Measurements from ENCODE around the gene CORIN. TPM values are rescaled to one million over a fixed set of nuclear protein-coding genes. Genes with fewer than 3 reads are reported as not detected.

Gene CORIN
- polyA plus RNA-seq, 1 donor from 2014 or later = not detected

GRCh38 chr4:47848041-47848440, 10.2 kb upstream of the CORIN start:
- peaks cover 8% of the 10 kb centered on the region for H3K36me3 Mint-ChIP-seq
- no peaks in the 10 kb centered on the region for H3K4me1 Mint-ChIP-seq
- no peaks in the 10 kb centered on the region for H3K27me3 Mint-ChIP-seq
- no peaks in the 10 kb centered on the region for H3K9me3 Mint-ChIP-seq
- H3K4me3 Mint-ChIP-seq = no peak overlapping the region
- H3K27ac Mint-ChIP-seq = no peak overlapping the region

GRCh38 chr4:47842985-47843384, 5.1 kb upstream of the CORIN start:
- no peak overlapping the region for H3K4me3 Mint-ChIP-seq
- H3K27ac Mint-ChIP-seq = peak overlapping the region in 1 of 3 donors; percentile 12
- H3K27me3 Mint-ChIP-seq = no peaks in the 10 kb centered on the region
- no peaks in the 10 kb centered on the region for H3K9me3 Mint-ChIP-seq
- peaks cover 4% of the 10 kb centered on the region for H3K36me3 Mint-ChIP-seq
- peaks cover 10 to 15% (median 15%) of the 10 kb centered on the region in 3 donors for H3K4me1 Mint-ChIP-seq

DNA sequence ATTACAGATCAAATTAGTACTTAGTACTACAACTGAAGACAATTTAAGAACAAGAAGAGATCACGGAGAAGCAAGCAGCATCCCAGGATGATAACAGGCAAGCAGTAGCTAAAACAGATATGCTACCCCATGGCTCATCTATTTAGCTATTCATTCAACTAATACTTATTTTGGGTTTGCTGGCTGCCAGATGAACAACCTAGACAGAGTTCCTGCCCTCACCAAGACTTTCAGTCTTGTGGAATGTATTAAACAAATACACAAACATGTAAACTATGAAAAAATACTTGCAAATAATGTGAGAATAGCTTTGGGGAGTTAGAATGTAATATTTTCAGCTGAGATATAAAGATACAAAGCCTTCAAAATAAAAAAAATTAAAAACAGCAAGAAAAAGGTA, 2.4 kb upstream of the CORIN start:
- Mint-ChIP-seq H3K4me1 (peaks cover 10 to 27% (median 23%) of the 10 kb centered on the region in 3 donors), H3K4me3 (no peak overlapping the region), H3K9me3 (no peaks in the 10 kb centered on the region), H3K27ac (no peak overlapping the region), H3K27me3 (no peaks in the 10 kb centered on the region), H3K36me3 (no peaks in the 10 kb centered on the region)

DNA sequence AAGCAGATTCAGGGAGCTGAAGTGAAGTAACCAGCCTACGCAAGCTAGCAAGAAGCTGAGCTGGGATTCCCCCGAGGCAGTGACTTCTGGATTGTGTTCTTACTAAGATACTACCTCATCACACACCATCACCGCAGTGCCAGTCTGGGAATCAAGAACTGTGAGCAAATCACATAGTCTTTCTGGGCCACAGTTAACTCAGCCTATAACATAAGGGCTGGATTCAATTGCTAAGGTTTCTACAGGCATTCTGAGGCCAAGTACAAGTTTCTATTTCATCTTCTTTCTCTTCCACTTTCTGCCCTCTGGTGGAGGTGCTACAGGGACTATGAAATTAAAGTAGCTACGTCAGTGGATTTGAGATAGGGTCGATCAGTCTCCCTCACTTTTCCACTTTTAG, 1.4 kb upstream of the CORIN start:
- Mint-ChIP-seq H3K27ac (peak overlapping the region in 2 of 3 donors; percentile 13 to 69), H3K36me3 (no peaks in the 10 kb centered on the region), H3K4me3 (peak overlapping the region; percentile 22 to 89 (median 61)), H3K4me1 (peaks cover 10 to 27% (median 23%) of the 10 kb centered on the region in 3 donors), H3K27me3 (no peaks in the 10 kb centered on the region), H3K9me3 (no peaks in the 10 kb centered on the region)

DNA sequence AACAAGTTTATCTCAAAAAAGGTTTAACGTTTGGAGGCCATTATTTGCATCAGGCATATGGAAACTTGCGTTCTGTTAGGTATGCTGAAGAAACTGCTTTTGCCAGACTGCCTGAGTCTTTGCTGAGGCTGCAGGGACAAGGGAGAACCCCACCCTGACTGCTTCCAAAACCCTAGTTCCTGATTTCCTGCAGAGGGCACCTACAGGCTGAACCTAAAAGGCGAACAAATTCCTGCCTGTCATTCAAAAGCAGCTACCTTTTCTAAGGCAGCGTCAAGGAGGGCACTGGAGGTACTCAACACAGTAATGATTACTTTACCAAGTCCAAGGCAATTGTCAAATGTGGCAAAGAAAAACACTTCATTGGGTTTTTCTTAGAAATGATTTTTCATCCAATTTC, 578 bp upstream of the CORIN start:
- H3K27me3 Mint-ChIP-seq = no peaks in the 10 kb centered on the region
- H3K36me3 Mint-ChIP-seq = no peaks in the 10 kb centered on the region
- peaks cover 10 to 27% (median 23%) of the 10 kb centered on the region in 3 donors for H3K4me1 Mint-ChIP-seq
- H3K4me3 Mint-ChIP-seq = peak overlapping the region in 3 of 4 donors; percentile 56 to 91 (median 89)
- H3K9me3 Mint-ChIP-seq = no peaks in the 10 kb centered on the region
- no peak overlapping the region for H3K27ac Mint-ChIP-seq

DNA sequence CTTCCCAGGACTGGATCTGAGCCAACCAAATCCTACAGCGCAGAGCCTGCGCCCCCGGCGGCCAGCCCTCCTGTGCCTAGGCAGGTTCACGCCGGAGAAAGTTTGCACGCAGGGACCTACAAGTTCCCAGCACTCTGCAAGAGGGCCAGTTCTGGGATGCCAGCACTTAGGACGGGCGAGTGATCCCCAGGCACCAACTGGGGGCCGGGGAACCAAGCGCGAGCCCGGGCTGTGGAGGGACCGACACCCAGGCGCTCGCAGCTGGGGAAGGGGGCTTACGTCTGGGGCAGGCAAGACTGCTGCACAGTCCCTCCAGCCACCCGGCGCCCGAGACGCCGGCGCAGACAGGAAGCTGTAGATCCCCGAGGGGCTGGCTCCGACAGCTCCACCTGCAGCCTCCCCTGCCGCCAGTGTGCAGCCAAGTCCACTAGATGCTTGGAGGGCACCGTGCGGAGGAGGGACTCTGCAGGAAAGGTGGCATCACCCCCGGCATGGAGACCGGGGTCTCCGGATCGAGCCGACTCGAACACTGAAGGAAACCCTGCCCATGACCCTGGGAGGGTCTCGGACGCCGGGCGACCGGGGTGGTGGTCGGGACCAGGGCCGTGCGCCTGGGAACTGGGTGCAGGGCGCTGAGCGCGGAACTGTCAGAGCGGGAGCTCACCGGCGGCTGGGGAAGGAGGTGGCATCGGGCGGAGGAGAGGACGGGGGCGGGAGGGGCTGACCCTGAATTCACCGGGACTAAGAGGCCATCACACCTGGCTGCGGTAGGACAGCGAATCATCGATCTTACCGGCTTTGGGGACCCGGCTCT, 566 bp downstream of the CORIN start:
- H3K4me1 Mint-ChIP-seq = peaks cover 12 to 27% (median 23%) of the 10 kb centered on the region in 3 donors
- H3K9me3 Mint-ChIP-seq = no peaks in the 10 kb centered on the region
- H3K4me3 Mint-ChIP-seq = peak overlapping the region; percentile 86 to 95 (median 90)
- H3K27me3 Mint-ChIP-seq = peaks cover 2% of the 10 kb centered on the region
- H3K27ac Mint-ChIP-seq = peak overlapping the region in 1 of 3 donors; percentile 40
- no peaks in the 10 kb centered on the region for H3K36me3 Mint-ChIP-seq

GRCh38 chr4:47836641-47837093, 1.2 kb downstream of the CORIN start:
- Mint-ChIP-seq H3K27ac (peak overlapping the region in 1 of 3 donors; percentile 40), H3K27me3 (peaks cover 2% of the 10 kb centered on the region), H3K4me3 (peak overlapping the region; percentile 86 to 95 (median 90)), H3K9me3 (no peaks in the 10 kb centered on the region), H3K4me1 (peaks cover 12 to 27% (median 23%) of the 10 kb centered on the region in 3 donors), H3K36me3 (no peaks in the 10 kb centered on the region)

GRCh38 chr4:47835494-47835893, 2.4 kb downstream of the CORIN start:
- Mint-ChIP-seq H3K27ac (no peak overlapping the region), H3K4me1 (peaks cover 12 to 27% (median 23%) of the 10 kb centered on the region in 3 donors), H3K36me3 (no peaks in the 10 kb centered on the region), H3K27me3 (peaks cover 2% of the 10 kb centered on the region), H3K4me3 (peak overlapping the region in 3 of 4 donors; percentile 86 to 95 (median 89)), H3K9me3 (no peaks in the 10 kb centered on the region)

DNA sequence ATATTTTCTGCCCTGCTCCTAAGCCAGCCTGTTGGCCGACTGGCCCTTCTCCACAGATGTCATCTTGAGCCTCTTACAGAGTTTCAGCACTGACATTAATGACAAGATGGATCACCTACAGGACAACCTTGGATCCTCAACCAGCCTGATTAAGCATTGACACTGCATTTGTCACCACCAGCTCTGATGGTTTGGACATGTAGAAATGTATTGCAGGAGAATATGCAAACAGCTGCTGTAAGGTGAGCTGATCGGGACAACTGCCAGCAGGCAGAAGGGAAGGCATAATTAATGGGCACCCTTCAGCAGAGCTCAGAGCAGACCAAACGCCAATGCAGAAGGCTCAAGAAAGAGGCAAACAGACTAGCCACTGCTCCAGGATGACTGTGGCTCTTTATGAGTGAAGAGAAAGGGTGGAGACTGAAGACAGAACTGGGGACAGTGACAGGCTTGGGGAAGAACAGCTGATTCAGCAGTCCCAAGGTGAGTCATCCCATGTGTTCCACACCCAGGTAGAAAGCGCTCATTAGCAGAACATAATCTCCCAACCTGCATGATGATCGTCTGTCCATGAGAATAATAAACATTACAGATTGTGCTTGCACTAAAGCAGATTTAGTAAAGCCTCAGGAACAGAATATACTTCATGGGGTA, 6.7 kb downstream of the CORIN start:
- no peak overlapping the region for H3K4me3 Mint-ChIP-seq
- H3K27me3 Mint-ChIP-seq = peaks cover 4% of the 10 kb centered on the region
- H3K27ac Mint-ChIP-seq = no peak overlapping the region
- H3K36me3 Mint-ChIP-seq = no peaks in the 10 kb centered on the region
- peaks cover 1 to 5% (median 3%) of the 10 kb centered on the region in 3 donors for H3K4me1 Mint-ChIP-seq
- no peaks in the 10 kb centered on the region for H3K9me3 Mint-ChIP-seq

- Mint-ChIP-seq H3K27me3 (peaks cover 4% of the 10 kb centered on the region), H3K4me3 (no peak overlapping the region), H3K9me3 (no peaks in the 10 kb centered on the region)
Observed at GRCh38 chr4:47830265-47831025, 7.4 kb downstream of the CORIN start.

DNA sequence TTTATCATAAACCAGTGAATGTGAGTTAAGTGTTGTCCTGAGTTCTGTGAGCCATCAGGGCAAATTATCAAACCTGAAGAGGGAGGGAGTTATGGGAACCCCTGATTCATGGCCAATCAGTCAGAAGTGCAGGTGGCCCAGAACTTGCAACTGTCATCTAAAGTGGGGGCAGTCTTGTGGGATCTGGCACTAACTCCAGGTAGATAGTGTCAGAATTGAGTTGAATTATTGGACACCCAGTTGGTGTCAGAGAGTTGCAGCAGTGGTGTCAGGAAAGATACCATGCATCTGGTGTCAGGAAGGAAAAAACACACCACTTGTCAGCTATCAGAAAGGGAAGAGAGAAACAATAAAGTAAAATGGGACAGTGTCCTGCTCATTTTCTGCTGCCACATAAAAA, 8.4 kb downstream of the CORIN start:
- Mint-ChIP-seq H3K4me1 (peaks cover 0 to 1% (median 0%) of the 10 kb centered on the region in 3 donors), H3K36me3 (no peaks in the 10 kb centered on the region), H3K9me3 (no peaks in the 10 kb centered on the region), H3K27me3 (peaks cover 4% of the 10 kb centered on the region), H3K27ac (peak overlapping the region in 1 of 3 donors; percentile 27), H3K4me3 (no peak overlapping the region)

More at GRCh38 chr4:47830265-47831025, 7.4 kb downstream of the CORIN start:
- peaks cover 0 to 1% (median 0%) of the 10 kb centered on the region in 3 donors for H3K4me1 Mint-ChIP-seq
- H3K27ac Mint-ChIP-seq = no peak overlapping the region
- H3K36me3 Mint-ChIP-seq = no peaks in the 10 kb centered on the region

- H3K4me3 Mint-ChIP-seq = no peak overlapping the region
- peaks cover 1% of the 10 kb centered on the region for H3K27me3 Mint-ChIP-seq
- H3K27ac Mint-ChIP-seq = no peak overlapping the region
- no peaks in the 10 kb centered on the region for H3K36me3 Mint-ChIP-seq
- no peaks in the 10 kb centered on the region for H3K9me3 Mint-ChIP-seq
- no peaks in the 10 kb centered on the region for H3K4me1 Mint-ChIP-seq
Observed at GRCh38 chr4:47827343-47828047, 10.4 kb downstream of the CORIN start.

GRCh38 chr4:47824840-47825239, 13.0 kb downstream of the CORIN start:
- Mint-ChIP-seq H3K36me3 (no peaks in the 10 kb centered on the region), H3K9me3 (no peaks in the 10 kb centered on the region), H3K27me3 (peaks cover 1% of the 10 kb centered on the region), H3K4me1 (no peaks in the 10 kb centered on the region), H3K27ac (no peak overlapping the region), H3K4me3 (no peak overlapping the region)

DNA sequence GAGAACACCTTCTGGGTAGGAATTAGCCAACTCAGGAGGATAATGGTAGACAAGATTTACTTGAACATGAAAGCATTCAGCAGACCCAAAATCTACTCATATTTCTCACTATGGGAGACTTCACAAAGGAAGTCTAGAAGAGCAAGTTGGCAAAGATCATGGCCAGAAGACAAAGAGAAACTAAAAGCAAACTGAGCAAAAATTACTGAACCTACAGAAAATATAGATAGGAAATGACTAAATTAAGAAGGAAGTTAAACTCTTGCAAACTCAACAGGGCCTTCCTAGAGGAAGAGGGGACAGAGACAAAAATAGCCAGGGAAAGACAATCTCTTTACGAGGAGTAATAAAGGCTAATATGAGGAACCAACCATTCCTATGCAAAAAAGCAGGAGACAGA, 18.7 kb downstream of the CORIN start:
- peaks cover 5% of the 10 kb centered on the region for H3K27me3 Mint-ChIP-seq
- H3K36me3 Mint-ChIP-seq = peaks cover 2% of the 10 kb centered on the region
- peaks cover 0 to 4% (median 0%) of the 10 kb centered on the region in 3 donors for H3K9me3 Mint-ChIP-seq
- peaks cover 0 to 5% (median 3%) of the 10 kb centered on the region in 3 donors for H3K4me1 Mint-ChIP-seq
- no peak overlapping the region for H3K4me3 Mint-ChIP-seq
- no peak overlapping the region for H3K27ac Mint-ChIP-seq
